Measurements from ENCODE around the gene IL13RA2. TPM values are rescaled to one million over a fixed set of nuclear protein-coding genes. Genes with fewer than 3 reads are reported as not detected.

Gene IL13RA2
- total and polyA plus RNA-seq, 4 donors, result 1.9 to 5.4 (median 2.8) TPM

GRCh38 chrX:115060013-115060412 lies 42.6 kb upstream of the IL13RA2 start:
- no peaks in the 10 kb centered on the region for H3K4me1 ChIP-seq (ENCODE audit: control insufficient read depth in 4 of 4, insufficient read depth in 4 of 4, low read length in 3 of 4)
- no peaks in the 10 kb centered on the region for H3K36me3 ChIP-seq (ENCODE audit: control insufficient read depth in 4 of 4, insufficient read depth in 3 of 4, low read depth in 1 of 4, low read length in 3 of 4)
- H3K27me3 ChIP-seq (ENCODE audit: control insufficient read depth in 4 of 4, insufficient read depth in 4 of 4, low read length in 3 of 4), result peaks cover 0 to 3% (median 0%) of the 10 kb centered on the region in 4 donors
- no peak for DNase-seq (ENCODE audit: low spot score)
- no peak overlapping the region for H3K4me3 ChIP-seq (ENCODE audit: low read depth in 1 of 3, low read length in 3 of 3)
- no peak for TF ChIP-seq RAD21 (IDR thresholded peaks at IDR 0.05)
- TF ChIP-seq JUND (IDR thresholded peaks at IDR 0.05), result no peak
- TF ChIP-seq EGR1 (IDR thresholded peaks at IDR 0.05; ENCODE audit: low read depth in 2 of 2), result no peak
- TF ChIP-seq TAF1 (conservative IDR thresholded peaks at IDR 0.05), result no peak
- TF ChIP-seq CTCF (IDR thresholded peaks at IDR 0.05; ENCODE audit: low read depth, low read length, missing input control), result no peak
- TF ChIP-seq ATF3 (IDR thresholded peaks at IDR 0.05), result no peak
- no peak for TF ChIP-seq MAX (IDR thresholded peaks at IDR 0.05)
- no peak for TF ChIP-seq HNF4G (IDR thresholded peaks at IDR 0.05)
- no peak for TF ChIP-seq FOXA2 (IDR thresholded peaks at IDR 0.05)
- no peak for TF ChIP-seq FOXA1 (IDR thresholded peaks at IDR 0.05)
- TF ChIP-seq YY1 (IDR thresholded peaks at IDR 0.05), result no peak
- TF ChIP-seq HNF4A (conservative IDR thresholded peaks at IDR 0.05), result no peak
- TF ChIP-seq GABPA (IDR thresholded peaks at IDR 0.05 in 1 of 2, conservative IDR thresholded peaks at IDR 0.05 in 1 of 2), result no peak
- no peak for TF ChIP-seq ZBTB33 (IDR thresholded peaks at IDR 0.05)
- TF ChIP-seq REST (IDR thresholded peaks at IDR 0.05), result no peak
- TF ChIP-seq SP1 (IDR thresholded peaks at IDR 0.05), result no peak
- H3K9me3 ChIP-seq (ENCODE audit: control insufficient read depth in 4 of 4, low read length in 3 of 4), result no peaks in the 10 kb centered on the region
- H3K27ac ChIP-seq (ENCODE audit: low read depth in 1 of 2, low read length in 2 of 2), result no peak overlapping the region
- H3K9ac ChIP-seq (ENCODE audit: low read depth in 1 of 2, low read length in 2 of 2), result no peak overlapping the region
- 20% methylated on average over 2 of the region's 2 CpGs for WGBS

GRCh38 chrX:115058276-115058675 lies 40.9 kb upstream of the IL13RA2 start:
- TF ChIP-seq NR2F2 (IDR thresholded peaks at IDR 0.05) (no peak), REST (IDR thresholded peaks at IDR 0.05) (no peak), ATF3 (IDR thresholded peaks at IDR 0.05) (no peak)
- DNase-seq (ENCODE audit: low spot score), result no peak
- H3K36me3 ChIP-seq (ENCODE audit: control insufficient read depth in 4 of 4, insufficient read depth in 3 of 4, low read depth in 1 of 4, low read length in 3 of 4), result no peaks in the 10 kb centered on the region
- no peaks in the 10 kb centered on the region for H3K9me3 ChIP-seq (ENCODE audit: control insufficient read depth in 4 of 4, low read length in 3 of 4)
- H3K9ac ChIP-seq (ENCODE audit: low read depth in 1 of 2, low read length in 2 of 2), result no peak overlapping the region
- no peaks in the 10 kb centered on the region for H3K27me3 ChIP-seq (ENCODE audit: control insufficient read depth in 4 of 4, insufficient read depth in 4 of 4, low read length in 3 of 4)
- no peak overlapping the region for H3K4me3 ChIP-seq (ENCODE audit: low read depth in 1 of 3, low read length in 3 of 3)
- 63% methylated on average over 3 of the region's 3 CpGs for WGBS
- no peaks in the 10 kb centered on the region for H3K4me1 ChIP-seq (ENCODE audit: control insufficient read depth in 4 of 4, insufficient read depth in 4 of 4, low read length in 3 of 4)
- no peak overlapping the region for H3K27ac ChIP-seq (ENCODE audit: low read depth in 1 of 2, low read length in 2 of 2)
